HEK293 (cell line): ENCODE data around the gene PROSER2.
A peak's percentile ranks its signal among the peaks of the same experiment; 100 is the strongest.

Source experiments
- CTCF ChIA-PET: fragments of 350-600 bp; formaldehyde crosslinking; extraction: SDS; loops from one replicate; lab custom pipeline; 2021; ENCODE audit warnings: antibody characterized with exemption; lab: Yijun Ruan, JAX
- POLR2A ChIA-PET: fragments of 300-600 bp; formaldehyde crosslinking; extraction: SDS; loops from one replicate; lab custom pipeline; 2020; ENCODE audit warnings: antibody characterized with exemption, inconsistent platforms; lab: Yijun Ruan, JAX
- H3K27ac ChIP-seq: fragments of 200-500 bp; sonication (Bioruptor generic); 2 replicates; pipeline ENCODE4 v1.5.1; 2014; ENCODE audit warnings: low read depth, low read length, control low read depth, inconsistent platforms; ENCODE audit errors: extremely low read depth
- H3K36me3 ChIP-seq, 2 experiments: fragments of 200-500 bp in 1 of 2; sonication (Bioruptor generic) in 1 of 2; 1 replicate in 1 of 2; 2 replicates in 1 of 2; pipeline ENCODE4 v1.5.1; 2014 to 2017; ENCODE audit warnings: inconsistent platforms in 2 of 2, low read length in 2 of 2; ENCODE audit not compliant: control insufficient read depth in 2 of 2, insufficient read depth in 1 of 2
- H3K4me1 ChIP-seq: fragments of 200-500 bp; sonication (Bioruptor generic); 2 replicates; pipeline ENCODE4 v1.5.1; 2014; ENCODE audit warnings: mild to moderate bottlenecking, low read length, inconsistent platforms; ENCODE audit not compliant: control insufficient read depth, insufficient read depth
- H3K4me3 ChIP-seq: 2 replicates; pipeline ENCODE4 v1.5.1; 2011; ENCODE audit warnings: low read depth, mild to moderate bottlenecking, control low read depth, low read length, moderate library complexity
- H3K9me3 ChIP-seq: fragments of 200-500 bp; sonication (Bioruptor generic); 2 replicates; pipeline ENCODE4 v1.5.1; 2014; ENCODE audit warnings: low read depth, low read length, inconsistent platforms; ENCODE audit not compliant: control insufficient read depth, insufficient read depth
- HOXA7 ChIP-seq: sonication (generic); formaldehyde crosslinking; IDR thresholded peaks from 2 replicates; pipeline ENCODE4 v1.8.1; 2022; ENCODE audit warnings: missing genetic modification reagents, borderline replicate concordance
- REPIN1 ChIP-seq: fragments of 450-650 bp; formaldehyde crosslinking; IDR thresholded peaks from 2 replicates; pipeline ENCODE4 v1.5.1; 2017; ENCODE audit warnings: missing biosample characterization, missing genetic modification characterization, low read depth
- SCRT1 ChIP-seq: fragments of 450-650 bp; formaldehyde crosslinking; IDR thresholded peaks from 2 replicates; pipeline ENCODE4 v1.5.1; 2016; ENCODE audit warnings: missing biosample characterization, missing genetic modification characterization, borderline replicate concordance
- SCRT2 ChIP-seq: fragments of 450-650 bp; formaldehyde crosslinking; IDR thresholded peaks from 2 replicates; pipeline ENCODE4 v1.5.1; 2016; ENCODE audit warnings: missing biosample characterization, missing genetic modification characterization
- TCF7L2 ChIP-seq: IDR thresholded peaks from 2 replicates; pipeline ENCODE4 v1.6.1; 2011; ENCODE audit warnings: low read depth, mild to moderate bottlenecking, inconsistent platforms, low read length, moderate library complexity, borderline replicate concordance
- ZBTB8A ChIP-seq: fragments of 450-650 bp; formaldehyde crosslinking; IDR thresholded peaks from 2 replicates; pipeline ENCODE4 v1.5.1; 2016; ENCODE audit warnings: missing biosample characterization, missing genetic modification characterization
- ZNF248 ChIP-seq: fragments of 450-650 bp; formaldehyde crosslinking; IDR thresholded peaks from 2 replicates; pipeline ENCODE4 v1.5.1; 2017; ENCODE audit warnings: missing biosample characterization, missing genetic modification characterization
- ZNF292 ChIP-seq: fragments of 450-650 bp; formaldehyde crosslinking; IDR thresholded peaks from 2 replicates; pipeline ENCODE4 v1.5.1; 2016; ENCODE audit warnings: low read depth, missing biosample characterization, missing genetic modification characterization, borderline replicate concordance
- ZNF473 ChIP-seq: fragments of 450-650 bp; formaldehyde crosslinking; IDR thresholded peaks from 2 replicates; pipeline ENCODE4 v1.5.1; 2017; ENCODE audit warnings: missing biosample characterization, missing genetic modification characterization
- ZNF624 ChIP-seq: fragments of 450-650 bp; formaldehyde crosslinking; IDR thresholded peaks from 2 replicates; pipeline ENCODE4 v1.5.1; 2017; ENCODE audit warnings: missing biosample characterization, missing genetic modification characterization
- ZNF664 ChIP-seq: fragments of 450-650 bp; formaldehyde crosslinking; IDR thresholded peaks from 2 replicates; pipeline ENCODE4 v1.5.1; 2016; ENCODE audit warnings: missing biosample characterization, missing genetic modification characterization
- TF ChIP-seq, protein P1 (sequence below): fragments of 450-650 bp; formaldehyde crosslinking; IDR thresholded peaks from 2 replicates; pipeline ENCODE4 v1.5.1; 2016; ENCODE audit warnings: missing biosample characterization, missing genetic modification characterization
- TF ChIP-seq, protein P2 (sequence below): fragments of 450-650 bp; formaldehyde crosslinking; IDR thresholded peaks from 2 replicates; pipeline ENCODE4 v1.5.1; 2017; ENCODE audit warnings: missing biosample characterization, missing genetic modification characterization
- TF ChIP-seq, protein P3 (sequence below): fragments of 450-650 bp; formaldehyde crosslinking; conservative IDR thresholded peaks from 2 replicates; pipeline ENCODE4 v1.5.1; 2016; ENCODE audit warnings: low read depth, missing biosample characterization, missing genetic modification characterization
- TF ChIP-seq, protein P4 (sequence below): fragments of 450-650 bp; formaldehyde crosslinking; IDR thresholded peaks from 2 replicates; pipeline ENCODE4 v1.5.0; 2017; ENCODE audit warnings: missing biosample characterization, missing genetic modification characterization, borderline replicate concordance
- TF ChIP-seq, protein P5 (sequence below): fragments of 450-650 bp; formaldehyde crosslinking; IDR thresholded peaks from 2 replicates; pipeline ENCODE4 v1.5.1; 2017; ENCODE audit warnings: missing biosample characterization, missing genetic modification characterization

Gene PROSER2

DNA sequence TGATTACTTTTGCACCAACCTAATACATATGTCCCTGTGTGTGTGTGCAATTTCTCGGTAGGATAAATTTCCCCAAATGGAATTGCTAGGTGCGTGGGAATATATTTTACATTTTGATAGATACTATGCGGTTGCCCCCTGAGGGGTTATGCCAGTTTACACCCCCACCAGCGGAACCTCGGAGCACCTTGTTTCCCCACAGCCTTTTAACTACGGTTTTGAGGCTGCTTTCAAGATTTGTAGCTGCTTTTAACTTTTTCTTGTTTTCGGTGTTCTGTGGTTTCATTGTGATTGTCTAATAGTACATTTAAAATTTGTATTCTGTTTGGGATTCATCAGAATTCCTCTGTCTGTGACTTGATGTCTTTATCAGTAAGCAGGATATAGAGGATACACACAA is 22.0 kb downstream of the PROSER2 start (continued):
- TF ChIP-seq ZNF473 (tag by site-specific recombination) = no peak
- TF ChIP-seq ZNF664 (tag by site-specific recombination) = no peak

DNA sequence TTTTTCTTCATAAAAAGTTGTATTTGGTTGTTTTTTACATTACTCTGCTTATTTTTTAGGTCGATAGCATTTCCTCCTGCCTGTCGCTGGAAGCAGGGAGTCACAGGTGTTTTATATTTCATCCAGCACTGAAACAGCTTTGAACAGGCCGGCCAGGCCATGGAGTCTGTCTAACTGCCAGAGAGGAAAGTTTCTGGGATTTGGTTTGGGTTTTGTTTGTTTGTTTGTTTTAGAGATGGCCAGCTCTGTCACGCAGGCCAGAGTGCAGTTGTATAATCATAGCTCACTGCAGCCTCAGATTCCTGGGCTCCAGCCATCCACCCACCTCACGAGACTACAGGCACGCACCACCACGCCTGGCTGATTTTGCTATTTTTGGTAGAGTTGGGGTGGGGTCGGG is 23.4 kb downstream of the PROSER2 start:
- H3K27ac ChIP-seq = no peak overlapping the region
- no peaks in the 10 kb centered on the region for H3K4me1 ChIP-seq
- TF ChIP-seq, protein P1, sequence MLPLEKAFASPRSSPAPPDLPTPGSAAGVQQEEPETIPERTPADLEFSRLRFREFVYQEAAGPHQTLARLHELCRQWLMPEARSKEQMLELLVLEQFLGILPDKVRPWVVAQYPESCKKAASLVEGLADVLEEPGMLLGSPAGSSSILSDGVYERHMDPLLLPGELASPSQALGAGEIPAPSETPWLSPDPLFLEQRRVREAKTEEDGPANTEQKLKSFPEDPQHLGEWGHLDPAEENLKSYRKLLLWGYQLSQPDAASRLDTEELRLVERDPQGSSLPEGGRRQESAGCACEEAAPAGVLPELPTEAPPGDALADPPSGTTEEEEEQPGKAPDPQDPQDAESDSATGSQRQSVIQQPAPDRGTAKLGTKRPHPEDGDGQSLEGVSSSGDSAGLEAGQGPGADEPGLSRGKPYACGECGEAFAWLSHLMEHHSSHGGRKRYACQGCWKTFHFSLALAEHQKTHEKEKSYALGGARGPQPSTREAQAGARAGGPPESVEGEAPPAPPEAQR (tag by site-specific recombination) = no peak
- TF ChIP-seq ZNF292 (tag by site-specific recombination) = no peak
- TF ChIP-seq, protein P2, sequence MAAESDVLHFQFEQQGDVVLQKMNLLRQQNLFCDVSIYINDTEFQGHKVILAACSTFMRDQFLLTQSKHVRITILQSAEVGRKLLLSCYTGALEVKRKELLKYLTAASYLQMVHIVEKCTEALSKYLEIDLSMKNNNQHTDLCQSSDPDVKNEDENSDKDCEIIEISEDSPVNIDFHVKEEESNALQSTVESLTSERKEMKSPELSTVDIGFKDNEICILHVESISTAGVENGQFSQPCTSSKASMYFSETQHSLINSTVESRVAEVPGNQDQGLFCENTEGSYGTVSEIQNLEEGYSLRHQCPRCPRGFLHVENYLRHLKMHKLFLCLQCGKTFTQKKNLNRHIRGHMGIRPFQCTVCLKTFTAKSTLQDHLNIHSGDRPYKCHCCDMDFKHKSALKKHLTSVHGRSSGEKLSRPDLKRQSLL (tag by site-specific recombination) = no peak
- TF ChIP-seq HOXA7 = no peak
- TF ChIP-seq SCRT1 (tag by site-specific recombination) = peak; percentile 79
- TF ChIP-seq SCRT2 (tag by site-specific recombination) = peak; percentile 79
- TF ChIP-seq ZNF624 (tag by site-specific recombination) = no peak
- no peak for TF ChIP-seq REPIN1 (tag by site-specific recombination)
- CTCF ChIA-PET = interaction anchor here (0.7 kb wide), 1 partner anchor 63 kb away, joined by 4 read pairs; no protein-coding TSS in a partner anchor
- POLR2A ChIA-PET = no interaction called here
- no peaks in the 10 kb centered on the region for H3K9me3 ChIP-seq
- H3K36me3 ChIP-seq = peaks cover 0 to 12% of the 10 kb centered on the region in 2 experiments; a peak in 2 of 3 replicates
- no peak overlapping the region for H3K4me3 ChIP-seq

DNA sequence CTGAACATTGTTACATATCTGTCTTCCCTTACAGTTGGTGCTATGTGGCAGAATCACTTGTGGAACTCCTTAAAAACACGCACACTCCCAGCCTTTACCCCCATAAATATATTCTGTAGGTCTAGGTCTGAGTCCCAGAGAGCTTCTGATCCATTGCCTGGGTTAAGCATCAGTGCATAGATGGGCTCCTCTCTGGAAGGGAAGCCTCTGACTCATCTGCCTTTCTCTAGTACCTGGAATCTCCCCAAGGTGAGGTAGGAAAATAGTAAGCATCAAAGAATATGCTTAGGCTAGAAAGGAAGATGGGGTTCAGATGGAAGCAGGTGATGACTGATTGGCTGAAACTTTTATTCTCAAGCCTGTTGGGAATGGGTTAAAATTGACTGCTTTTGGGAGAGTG is 26.1 kb downstream of the PROSER2 start:
- peaks cover 3 to 35% of the 10 kb centered on the region in 2 experiments; a peak in 2 of 3 replicates for H3K36me3 ChIP-seq
- H3K27ac ChIP-seq = no peak overlapping the region
- H3K4me3 ChIP-seq = no peak overlapping the region
- POLR2A ChIA-PET = no interaction called here
- H3K4me1 ChIP-seq = no peaks in the 10 kb centered on the region
- no peaks in the 10 kb centered on the region for H3K9me3 ChIP-seq
- CTCF ChIA-PET = no interaction called here
- TF ChIP-seq, protein P3, sequence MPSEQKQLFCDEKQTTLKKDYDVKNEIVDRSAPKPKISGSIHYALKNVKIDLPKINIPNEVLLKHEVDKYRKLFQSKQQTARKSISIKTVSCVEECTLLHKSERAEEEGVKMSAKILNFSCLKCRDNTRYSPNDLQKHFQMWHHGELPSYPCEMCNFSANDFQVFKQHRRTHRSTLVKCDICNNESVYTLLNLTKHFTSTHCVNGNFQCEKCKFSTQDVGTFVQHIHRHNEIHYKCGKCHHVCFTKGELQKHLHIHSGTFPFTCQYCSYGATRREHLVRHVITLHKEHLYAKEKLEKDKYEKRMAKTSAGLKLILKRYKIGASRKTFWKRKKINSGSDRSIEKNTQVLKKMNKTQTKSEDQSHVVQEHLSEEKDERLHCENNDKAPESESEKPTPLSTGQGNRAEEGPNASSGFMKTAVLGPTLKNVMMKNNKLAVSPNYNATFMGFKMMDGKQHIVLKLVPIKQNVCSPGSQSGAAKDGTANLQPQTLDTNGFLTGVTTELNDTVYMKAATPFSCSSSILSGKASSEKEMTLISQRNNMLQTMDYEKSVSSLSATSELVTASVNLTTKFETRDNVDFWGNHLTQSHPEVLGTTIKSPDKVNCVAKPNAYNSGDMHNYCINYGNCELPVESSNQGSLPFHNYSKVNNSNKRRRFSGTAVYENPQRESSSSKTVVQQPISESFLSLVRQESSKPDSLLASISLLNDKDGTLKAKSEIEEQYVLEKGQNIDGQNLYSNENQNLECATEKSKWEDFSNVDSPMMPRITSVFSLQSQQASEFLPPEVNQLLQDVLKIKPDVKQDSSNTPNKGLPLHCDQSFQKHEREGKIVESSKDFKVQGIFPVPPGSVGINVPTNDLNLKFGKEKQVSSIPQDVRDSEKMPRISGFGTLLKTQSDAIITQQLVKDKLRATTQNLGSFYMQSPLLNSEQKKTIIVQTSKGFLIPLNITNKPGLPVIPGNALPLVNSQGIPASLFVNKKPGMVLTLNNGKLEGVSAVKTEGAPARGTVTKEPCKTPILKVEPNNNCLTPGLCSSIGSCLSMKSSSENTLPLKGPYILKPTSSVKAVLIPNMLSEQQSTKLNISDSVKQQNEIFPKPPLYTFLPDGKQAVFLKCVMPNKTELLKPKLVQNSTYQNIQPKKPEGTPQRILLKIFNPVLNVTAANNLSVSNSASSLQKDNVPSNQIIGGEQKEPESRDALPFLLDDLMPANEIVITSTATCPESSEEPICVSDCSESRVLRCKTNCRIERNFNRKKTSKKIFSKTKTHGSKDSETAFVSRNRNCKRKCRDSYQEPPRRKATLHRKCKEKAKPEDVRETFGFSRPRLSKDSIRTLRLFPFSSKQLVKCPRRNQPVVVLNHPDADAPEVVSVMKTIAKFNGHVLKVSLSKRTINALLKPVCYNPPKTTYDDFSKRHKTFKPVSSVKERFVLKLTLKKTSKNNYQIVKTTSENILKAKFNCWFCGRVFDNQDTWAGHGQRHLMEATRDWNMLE (tag by site-specific recombination) = no peak
- TF ChIP-seq TCF7L2 = no peak
- TF ChIP-seq, protein P4, sequence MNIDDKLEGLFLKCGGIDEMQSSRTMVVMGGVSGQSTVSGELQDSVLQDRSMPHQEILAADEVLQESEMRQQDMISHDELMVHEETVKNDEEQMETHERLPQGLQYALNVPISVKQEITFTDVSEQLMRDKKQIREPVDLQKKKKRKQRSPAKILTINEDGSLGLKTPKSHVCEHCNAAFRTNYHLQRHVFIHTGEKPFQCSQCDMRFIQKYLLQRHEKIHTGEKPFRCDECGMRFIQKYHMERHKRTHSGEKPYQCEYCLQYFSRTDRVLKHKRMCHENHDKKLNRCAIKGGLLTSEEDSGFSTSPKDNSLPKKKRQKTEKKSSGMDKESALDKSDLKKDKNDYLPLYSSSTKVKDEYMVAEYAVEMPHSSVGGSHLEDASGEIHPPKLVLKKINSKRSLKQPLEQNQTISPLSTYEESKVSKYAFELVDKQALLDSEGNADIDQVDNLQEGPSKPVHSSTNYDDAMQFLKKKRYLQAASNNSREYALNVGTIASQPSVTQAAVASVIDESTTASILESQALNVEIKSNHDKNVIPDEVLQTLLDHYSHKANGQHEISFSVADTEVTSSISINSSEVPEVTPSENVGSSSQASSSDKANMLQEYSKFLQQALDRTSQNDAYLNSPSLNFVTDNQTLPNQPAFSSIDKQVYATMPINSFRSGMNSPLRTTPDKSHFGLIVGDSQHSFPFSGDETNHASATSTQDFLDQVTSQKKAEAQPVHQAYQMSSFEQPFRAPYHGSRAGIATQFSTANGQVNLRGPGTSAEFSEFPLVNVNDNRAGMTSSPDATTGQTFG (tag by site-specific recombination) = no peak
- no peak for TF ChIP-seq ZNF248 (tag by site-specific recombination)
- TF ChIP-seq, protein P5, sequence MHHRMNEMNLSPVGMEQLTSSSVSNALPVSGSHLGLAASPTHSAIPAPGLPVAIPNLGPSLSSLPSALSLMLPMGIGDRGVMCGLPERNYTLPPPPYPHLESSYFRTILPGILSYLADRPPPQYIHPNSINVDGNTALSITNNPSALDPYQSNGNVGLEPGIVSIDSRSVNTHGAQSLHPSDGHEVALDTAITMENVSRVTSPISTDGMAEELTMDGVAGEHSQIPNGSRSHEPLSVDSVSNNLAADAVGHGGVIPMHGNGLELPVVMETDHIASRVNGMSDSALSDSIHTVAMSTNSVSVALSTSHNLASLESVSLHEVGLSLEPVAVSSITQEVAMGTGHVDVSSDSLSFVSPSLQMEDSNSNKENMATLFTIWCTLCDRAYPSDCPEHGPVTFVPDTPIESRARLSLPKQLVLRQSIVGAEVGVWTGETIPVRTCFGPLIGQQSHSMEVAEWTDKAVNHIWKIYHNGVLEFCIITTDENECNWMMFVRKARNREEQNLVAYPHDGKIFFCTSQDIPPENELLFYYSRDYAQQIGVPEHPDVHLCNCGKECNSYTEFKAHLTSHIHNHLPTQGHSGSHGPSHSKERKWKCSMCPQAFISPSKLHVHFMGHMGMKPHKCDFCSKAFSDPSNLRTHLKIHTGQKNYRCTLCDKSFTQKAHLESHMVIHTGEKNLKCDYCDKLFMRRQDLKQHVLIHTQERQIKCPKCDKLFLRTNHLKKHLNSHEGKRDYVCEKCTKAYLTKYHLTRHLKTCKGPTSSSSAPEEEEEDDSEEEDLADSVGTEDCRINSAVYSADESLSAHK (tag by site-specific recombination) = no peak
- no peak for TF ChIP-seq ZBTB8A (tag by site-specific recombination)
- no peak for TF ChIP-seq HOXA7
